Stomach (tissue), 4 donors: ENCODE measurements around the gene FAM227B.

Experiments used
- EP300 ChIP-seq: sonication (generic); formaldehyde crosslinking; IDR thresholded peaks from one replicate; pipeline ENCODE4 v1.6.1; 2017; ENCODE audit warnings: antibody characterized with exemption
- TF ChIP-seq, protein P1 (sequence below), 7 experiments: fragments of 450-650 bp in 4 of 7; fragments of 200-600 bp in 3 of 7; sonication (generic) in 3 of 7; IDR thresholded peaks; one replicate each; pipeline ENCODE4 v1.5.1; 2016 to 2019; ENCODE audit warnings: antibody characterized with exemption in 7 of 7, control low read depth in 2 of 7, mild to moderate bottlenecking in 1 of 7

DNA sequence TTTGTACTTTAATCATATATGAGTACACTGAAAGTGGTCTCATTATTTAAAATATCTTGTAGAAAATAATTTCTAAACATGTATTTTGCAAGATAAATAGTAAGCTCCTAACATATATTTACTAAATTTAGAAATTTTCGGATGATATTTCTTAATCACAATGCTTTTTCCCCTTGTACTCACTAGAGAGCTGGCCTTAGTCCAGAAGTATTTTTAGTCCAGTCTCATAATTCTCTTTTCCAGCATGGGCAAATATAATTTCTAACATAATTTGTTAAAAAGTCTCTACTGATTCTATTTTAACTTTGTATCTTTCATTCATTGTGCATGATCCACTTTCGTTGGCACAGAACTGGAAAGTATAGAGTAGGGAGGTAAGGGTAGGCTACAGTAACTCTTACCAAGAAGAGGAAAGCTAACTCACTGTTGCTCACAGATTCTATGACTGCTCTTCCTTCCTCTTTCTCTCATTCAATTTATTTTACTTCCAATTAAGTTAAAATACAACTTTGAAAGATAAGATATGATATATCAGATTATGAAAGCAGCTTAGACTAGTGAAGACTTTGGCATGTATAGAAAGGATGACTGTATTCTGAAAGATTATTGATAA, 158.3 kb downstream of the FAM227B start:
- no peak for TF ChIP-seq EP300
- TF ChIP-seq, protein P1, sequence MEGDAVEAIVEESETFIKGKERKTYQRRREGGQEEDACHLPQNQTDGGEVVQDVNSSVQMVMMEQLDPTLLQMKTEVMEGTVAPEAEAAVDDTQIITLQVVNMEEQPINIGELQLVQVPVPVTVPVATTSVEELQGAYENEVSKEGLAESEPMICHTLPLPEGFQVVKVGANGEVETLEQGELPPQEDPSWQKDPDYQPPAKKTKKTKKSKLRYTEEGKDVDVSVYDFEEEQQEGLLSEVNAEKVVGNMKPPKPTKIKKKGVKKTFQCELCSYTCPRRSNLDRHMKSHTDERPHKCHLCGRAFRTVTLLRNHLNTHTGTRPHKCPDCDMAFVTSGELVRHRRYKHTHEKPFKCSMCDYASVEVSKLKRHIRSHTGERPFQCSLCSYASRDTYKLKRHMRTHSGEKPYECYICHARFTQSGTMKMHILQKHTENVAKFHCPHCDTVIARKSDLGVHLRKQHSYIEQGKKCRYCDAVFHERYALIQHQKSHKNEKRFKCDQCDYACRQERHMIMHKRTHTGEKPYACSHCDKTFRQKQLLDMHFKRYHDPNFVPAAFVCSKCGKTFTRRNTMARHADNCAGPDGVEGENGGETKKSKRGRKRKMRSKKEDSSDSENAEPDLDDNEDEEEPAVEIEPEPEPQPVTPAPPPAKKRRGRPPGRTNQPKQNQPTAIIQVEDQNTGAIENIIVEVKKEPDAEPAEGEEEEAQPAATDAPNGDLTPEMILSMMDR (IDR thresholded peaks at IDR 0.05) = no peak
